HCT116 (cell line): ENCODE data around the gene PLD5.

ENCODE experiments used
- ELF1 ChIP-seq: IDR thresholded peaks from 2 replicates; pipeline ENCODE4 v1.6.1; 2012; ENCODE audit warnings: low read depth, borderline replicate concordance
- EZH2 ChIP-seq: fragments of 200-600 bp; sonication (generic); IDR thresholded peaks from 2 replicates; pipeline ENCODE4 v1.6.1; 2017; ENCODE audit warnings: antibody characterized with exemption, mixed run types
- POLR2A ChIP-seq: IDR thresholded peaks from 2 replicates; pipeline ENCODE4 v1.7.0; 2011; ENCODE audit warnings: borderline replicate concordance; ENCODE audit not compliant: insufficient read depth, insufficient read length; ENCODE audit errors: extremely low read depth
- RAD21 ChIP-seq: IDR thresholded peaks from 2 replicates; pipeline ENCODE4 v1.6.1; 2012; ENCODE audit warnings: low read depth, mild to moderate bottlenecking
- TF ChIP-seq, protein P1 (sequence below), 3 experiments: fragments of 200-600 bp in 1 of 3; sonication (generic) in 1 of 3; IDR thresholded peaks in 2 of 3; conservative IDR thresholded peaks in 1 of 3; 2 replicates each; pipeline ENCODE4 v1.5.1; 2012 to 2017; ENCODE audit warnings: low read depth in 2 of 3, low read length in 2 of 3, antibody characterized with exemption in 1 of 3, borderline replicate concordance in 1 of 3, control low read depth in 1 of 3, mild to moderate bottlenecking in 1 of 3, mixed read lengths in 1 of 3, mixed run types in 1 of 3, moderate library complexity in 1 of 3; ENCODE audit not compliant: insufficient read depth in 1 of 3
- TF ChIP-seq, protein P2 (sequence below): IDR thresholded peaks from 2 replicates; pipeline ENCODE4 v1.6.1; 2012

DNA sequence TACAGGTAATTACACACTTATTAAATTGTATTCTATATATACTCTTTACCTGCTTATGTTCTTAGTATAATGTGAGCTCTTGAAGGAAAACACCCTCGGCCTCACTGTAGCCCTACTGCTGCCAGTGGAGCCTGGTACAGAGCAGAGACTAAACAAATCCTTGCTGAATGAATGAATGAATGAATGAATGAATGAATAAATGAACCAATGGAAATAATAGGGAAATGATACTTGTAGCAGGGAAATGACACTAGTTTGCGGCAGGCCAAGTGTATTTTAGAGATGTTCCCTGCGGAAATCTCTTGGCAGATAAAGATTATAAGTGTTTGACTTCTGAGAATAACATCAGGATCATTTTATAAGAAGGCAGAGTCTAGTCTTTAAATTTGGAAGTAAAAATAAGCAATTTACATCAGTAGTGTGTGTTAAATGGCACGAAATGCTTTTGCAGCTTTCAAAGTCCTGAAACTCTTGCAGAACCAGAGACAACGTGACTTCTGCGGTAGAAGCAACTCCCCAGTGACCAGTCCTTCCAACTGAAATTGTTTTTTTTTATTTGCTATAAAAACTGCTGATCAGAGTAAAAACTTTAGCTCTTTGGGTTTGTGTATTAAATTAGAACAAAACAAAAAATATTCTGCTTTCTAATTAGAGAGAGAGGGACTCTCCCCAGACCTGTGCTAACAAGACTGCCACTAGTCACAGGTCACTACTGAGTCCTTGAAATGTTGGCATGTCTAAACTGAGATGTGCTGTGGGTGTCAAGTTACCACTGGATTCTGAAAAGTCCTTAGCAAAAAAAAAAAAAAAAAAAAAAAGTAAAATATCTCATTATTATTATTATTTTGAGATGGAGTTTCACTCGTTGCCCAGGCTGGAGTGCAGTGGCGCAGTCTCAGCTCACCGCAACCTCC, 326.3 kb downstream of the PLD5 start:
- TF ChIP-seq, protein P1, sequence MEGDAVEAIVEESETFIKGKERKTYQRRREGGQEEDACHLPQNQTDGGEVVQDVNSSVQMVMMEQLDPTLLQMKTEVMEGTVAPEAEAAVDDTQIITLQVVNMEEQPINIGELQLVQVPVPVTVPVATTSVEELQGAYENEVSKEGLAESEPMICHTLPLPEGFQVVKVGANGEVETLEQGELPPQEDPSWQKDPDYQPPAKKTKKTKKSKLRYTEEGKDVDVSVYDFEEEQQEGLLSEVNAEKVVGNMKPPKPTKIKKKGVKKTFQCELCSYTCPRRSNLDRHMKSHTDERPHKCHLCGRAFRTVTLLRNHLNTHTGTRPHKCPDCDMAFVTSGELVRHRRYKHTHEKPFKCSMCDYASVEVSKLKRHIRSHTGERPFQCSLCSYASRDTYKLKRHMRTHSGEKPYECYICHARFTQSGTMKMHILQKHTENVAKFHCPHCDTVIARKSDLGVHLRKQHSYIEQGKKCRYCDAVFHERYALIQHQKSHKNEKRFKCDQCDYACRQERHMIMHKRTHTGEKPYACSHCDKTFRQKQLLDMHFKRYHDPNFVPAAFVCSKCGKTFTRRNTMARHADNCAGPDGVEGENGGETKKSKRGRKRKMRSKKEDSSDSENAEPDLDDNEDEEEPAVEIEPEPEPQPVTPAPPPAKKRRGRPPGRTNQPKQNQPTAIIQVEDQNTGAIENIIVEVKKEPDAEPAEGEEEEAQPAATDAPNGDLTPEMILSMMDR (IDR thresholded peaks at IDR 0.05 in 2 of 3, conservative IDR thresholded peaks at IDR 0.05 in 1 of 3; ENCODE audit: borderline replicate concordance in 1 of 3, insufficient read depth in 1 of 3, low read depth in 2 of 3, low read length in 2 of 3): no peak
- no peak for TF ChIP-seq EZH2
- TF ChIP-seq, protein P2, sequence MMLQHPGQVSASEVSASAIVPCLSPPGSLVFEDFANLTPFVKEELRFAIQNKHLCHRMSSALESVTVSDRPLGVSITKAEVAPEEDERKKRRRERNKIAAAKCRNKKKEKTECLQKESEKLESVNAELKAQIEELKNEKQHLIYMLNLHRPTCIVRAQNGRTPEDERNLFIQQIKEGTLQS: no peak
- no peak for TF ChIP-seq RAD21
- TF ChIP-seq POLR2A: no peak
- no peak for TF ChIP-seq ELF1
